Endothelial cell of umbilical vein (primary cell): ENCODE measurements around the gene GMPPB. TPM values are rescaled to one million over a fixed set of nuclear protein-coding genes. Genes with fewer than 3 reads are reported as not detected.

Experiments used
- BruUV-seq: library from RNA; stranded (reverse); fragments of 400-500 nt; replicated peaks from 2 replicates; lab custom pipeline; 2021; lab: Mats Ljungman, UMichigan
- CTCF ChIA-PET: fragments of 300-600, 350-600 bp; sonication (Branson Sonifier 250); formaldehyde crosslinking; loops from one replicate; lab custom pipeline; 2021; ENCODE audit warnings: antibody characterized with exemption, inconsistent platforms; lab: Charles Lee
- POLR2A ChIA-PET: fragments of 300-600, 350-600 bp; sonication (Branson Sonifier 250); formaldehyde crosslinking; loops from one replicate; lab custom pipeline; 2021; ENCODE audit warnings: antibody characterized with exemption, inconsistent platforms; lab: Charles Lee
- DNase-seq: peaks from one replicate; pipeline ENCODE4 v3.0.0-alpha.2; 2011; ENCODE audit warnings: low read depth, low spot score
- FAIRE-seq: peaks from 2 replicates; lab custom pipeline; 2011; peaks lifted over from hg19 to GRCh38; lab: Jason Lieb, UNC
- H2AFZ ChIP-seq: 2 replicates; pipeline ENCODE4 v1.6.0; 2012; ENCODE audit warnings: low read depth, low read length, control low read depth, inconsistent platforms
- H3K27ac ChIP-seq: 2 replicates; pipeline ENCODE4 v1.5.1; 2011; ENCODE audit warnings: low read depth, mild to moderate bottlenecking, control low read depth, low read length, moderate library complexity; ENCODE audit not compliant: insufficient read depth
- H3K27me3 ChIP-seq, 2 experiments: 2 replicates each; pipeline versions ENCODE4 v1.6.0 to v1.6.1; 2011; ENCODE audit warnings: low read length in 2 of 2, mixed read lengths in 1 of 2; ENCODE audit not compliant: control insufficient read depth in 2 of 2, insufficient read depth in 2 of 2
- H3K36me3 ChIP-seq, 2 experiments: 2 replicates in 1 of 2; 3 replicates in 1 of 2; pipeline ENCODE4 v1.5.1; 2011; ENCODE audit warnings: low read length in 2 of 2, mild to moderate bottlenecking in 1 of 2, moderate library complexity in 1 of 2; ENCODE audit not compliant: control insufficient read depth in 2 of 2, insufficient read depth in 2 of 2; ENCODE audit errors: extremely low read depth in 1 of 2
- H3K4me1 ChIP-seq: 3 replicates; pipeline ENCODE4 v1.5.1; 2011; ENCODE audit warnings: mild to moderate bottlenecking, low read length; ENCODE audit not compliant: control insufficient read depth, insufficient read depth; ENCODE audit errors: extremely low read depth
- H3K4me2 ChIP-seq: 2 replicates; pipeline ENCODE4 v1.6.1; 2011; ENCODE audit warnings: low read length, control low read depth, mixed read lengths; ENCODE audit not compliant: insufficient read depth
- H3K4me3 ChIP-seq, 3 experiments: fragments of 200-600 bp in 1 of 3; sonication (generic), shearing (Covaris generic) in 1 of 3; replicated peaks in 1 of 3; 2 replicates each; pipeline ENCODE4 v1.5.1; 2011 to 2016; ENCODE audit warnings: control low read depth in 3 of 3, low read length in 3 of 3, mild to moderate bottlenecking in 2 of 3, inconsistent platforms in 1 of 3, low read depth in 1 of 3, moderate library complexity in 1 of 3; ENCODE audit not compliant: insufficient read depth in 1 of 3
- H3K79me2 ChIP-seq: 2 replicates; pipeline ENCODE4 v1.6.0; 2012; ENCODE audit warnings: low read length, inconsistent platforms; ENCODE audit not compliant: control insufficient read depth, insufficient read depth
- H3K9ac ChIP-seq: replicated peaks from 2 replicates; pipeline ENCODE3; 2011; ENCODE audit warnings: low read length, control low read depth; ENCODE audit not compliant: insufficient read depth; ENCODE audit errors: extremely low read depth
- H3K9me1 ChIP-seq: replicated peaks from 3 replicates; pipeline ENCODE4 v1.6.0; 2011; ENCODE audit warnings: mild to moderate bottlenecking, low read length; ENCODE audit not compliant: control insufficient read depth, insufficient read depth; ENCODE audit errors: extremely low read depth
- H3K9me3 ChIP-seq: replicated peaks from 2 replicates; pipeline ENCODE4 v1.5.1; 2012; ENCODE audit warnings: low read length, inconsistent platforms; ENCODE audit not compliant: control insufficient read depth, insufficient read depth
- H4K20me1 ChIP-seq: replicated peaks from 2 replicates; pipeline ENCODE3; 2011; ENCODE audit warnings: mild to moderate bottlenecking, low read length; ENCODE audit not compliant: control insufficient read depth, insufficient read depth; ENCODE audit errors: extremely low read depth
- FOS ChIP-seq: IDR thresholded peaks from 2 replicates; pipeline ENCODE4 v1.6.1; 2011; ENCODE audit warnings: mild to moderate bottlenecking, low read length, moderate library complexity, borderline replicate concordance; ENCODE audit not compliant: insufficient read depth
- GATA2 ChIP-seq: IDR thresholded peaks from 2 replicates; pipeline ENCODE4 v1.7.0; 2011; ENCODE audit warnings: low read depth, mild to moderate bottlenecking, moderate library complexity, mixed read lengths, low read length; ENCODE audit not compliant: insufficient read length, insufficient read depth
- JUN ChIP-seq: IDR thresholded peaks from 2 replicates; pipeline ENCODE4 v1.6.1; 2011; ENCODE audit warnings: borderline replicate concordance, low read depth; ENCODE audit not compliant: insufficient read length, insufficient read depth
- MYC ChIP-seq: IDR thresholded peaks from one replicate; pipeline ENCODE4 v1.6.1; 2011; ENCODE audit warnings: mild to moderate bottlenecking, low read depth, low read length
- POLR2AphosphoS5 ChIP-seq: IDR thresholded peaks from 2 replicates; pipeline ENCODE4 v1.6.1; 2012; ENCODE audit warnings: low read depth, mild to moderate bottlenecking, control low read depth, low read length, moderate library complexity; ENCODE audit not compliant: insufficient read depth
- dilution Hi-C: fragments of 300-500 bp; cut with MboI; formaldehyde crosslinking; loops from one replicate; pipeline ENCODE4 v1.15.0; 2019; ENCODE audit warnings: low sequenced_read_pairs; ENCODE audit not compliant: extremely low pct_ligation_motif_present
- intact Hi-C: fragments of 100-400 bp; cut with micrococcal nuclease; formaldehyde crosslinking; loops from one replicate; pipeline ENCODE4 v1.10.0; 2022
- polyA plus RNA-seq, 4 experiments: library from polyadenylated mRNA; depleted of rRNA in 3 of 4; stranded (reverse) in 3 of 4; unstranded in 1 of 4; fragments of >200 nt; gene quantifications; 2 replicates each; pipeline versions ENCODE4 v1.2.1 to v1.2.3, GENCODE V29; 2011 to 2012; ENCODE audit warnings: missing spikeins in 1 of 4
- total RNA-seq: library from RNA; stranded (reverse); gene quantifications from 2 replicates; pipeline ENCODE4 v1.2.3, GENCODE V29; 2021
- TF ChIP-seq, protein P1 (sequence below), 2 donors: IDR thresholded peaks; 1 replicate in 1 of 2; 2 replicates in 1 of 2; pipeline ENCODE4 v1.5.1; 2011; ENCODE audit warnings: low read length in 2 of 2, mild to moderate bottlenecking in 2 of 2, moderate library complexity in 2 of 2, control low read depth in 1 of 2, inconsistent platforms in 1 of 2, low read depth in 1 of 2; ENCODE audit not compliant: insufficient read depth in 1 of 2; ENCODE audit errors: extremely low read depth in 1 of 2
- TF ChIP-seq, protein P2 (sequence below): IDR thresholded peaks from 2 replicates; pipeline ENCODE4 v1.6.1; 2011; ENCODE audit not compliant: insufficient read depth, insufficient read length

The GMPPB gene
- total and polyA plus RNA-seq, 2 donors (not counting 3 experiments of a cell fraction or from before 2014, with no cell fraction given) = 52.5 to 62.0 TPM

DNA sequence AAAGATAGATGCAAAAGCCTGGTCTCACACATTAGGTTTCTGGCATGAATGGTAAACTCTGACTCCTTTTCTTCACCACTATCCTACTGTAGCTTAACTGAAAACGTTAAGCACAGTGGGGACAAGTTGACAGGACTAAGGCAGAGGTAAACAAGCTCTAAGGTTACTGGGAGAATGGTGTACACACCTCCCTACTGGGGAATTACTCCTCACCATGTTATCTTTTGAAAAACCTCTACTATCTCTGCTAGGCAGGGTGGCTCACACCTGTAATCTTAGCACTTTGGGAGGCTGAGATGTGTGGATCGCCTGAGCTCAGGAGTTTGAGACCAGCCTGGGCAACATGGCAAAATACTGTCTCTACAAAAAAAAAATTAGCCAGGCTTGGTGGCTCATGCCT lies 33.4 kb upstream of the GMPPB start:
- no peak for DNase-seq
- H3K79me2 ChIP-seq = peaks cover 72% of the 10 kb centered on the region
- TF ChIP-seq JUN (no peak), GATA2 (no peak), FOS (no peak), MYC (no peak), POLR2AphosphoS5 (no peak)
- TF ChIP-seq, protein P1, sequence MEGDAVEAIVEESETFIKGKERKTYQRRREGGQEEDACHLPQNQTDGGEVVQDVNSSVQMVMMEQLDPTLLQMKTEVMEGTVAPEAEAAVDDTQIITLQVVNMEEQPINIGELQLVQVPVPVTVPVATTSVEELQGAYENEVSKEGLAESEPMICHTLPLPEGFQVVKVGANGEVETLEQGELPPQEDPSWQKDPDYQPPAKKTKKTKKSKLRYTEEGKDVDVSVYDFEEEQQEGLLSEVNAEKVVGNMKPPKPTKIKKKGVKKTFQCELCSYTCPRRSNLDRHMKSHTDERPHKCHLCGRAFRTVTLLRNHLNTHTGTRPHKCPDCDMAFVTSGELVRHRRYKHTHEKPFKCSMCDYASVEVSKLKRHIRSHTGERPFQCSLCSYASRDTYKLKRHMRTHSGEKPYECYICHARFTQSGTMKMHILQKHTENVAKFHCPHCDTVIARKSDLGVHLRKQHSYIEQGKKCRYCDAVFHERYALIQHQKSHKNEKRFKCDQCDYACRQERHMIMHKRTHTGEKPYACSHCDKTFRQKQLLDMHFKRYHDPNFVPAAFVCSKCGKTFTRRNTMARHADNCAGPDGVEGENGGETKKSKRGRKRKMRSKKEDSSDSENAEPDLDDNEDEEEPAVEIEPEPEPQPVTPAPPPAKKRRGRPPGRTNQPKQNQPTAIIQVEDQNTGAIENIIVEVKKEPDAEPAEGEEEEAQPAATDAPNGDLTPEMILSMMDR (IDR thresholded peaks at IDR 0.05; ENCODE audit: extremely low read depth in 1 of 2, insufficient read depth in 1 of 2, low read depth in 1 of 2, low read length in 2 of 2) = no peak
- TF ChIP-seq, protein P2, sequence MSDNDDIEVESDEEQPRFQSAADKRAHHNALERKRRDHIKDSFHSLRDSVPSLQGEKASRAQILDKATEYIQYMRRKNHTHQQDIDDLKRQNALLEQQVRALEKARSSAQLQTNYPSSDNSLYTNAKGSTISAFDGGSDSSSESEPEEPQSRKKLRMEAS = no peak
- H3K27me3 ChIP-seq = no peaks in the 10 kb centered on the region
- dilution Hi-C loops (no loop called here), intact Hi-C loops (no loop called here)
- no peaks in the 10 kb centered on the region for H3K36me3 ChIP-seq
- CTCF ChIA-PET = interaction anchor here (1.5 to 1.8 kb wide), 3 partner anchors 9 to 54 kb away, joined by 3 to 9 read pairs (median 9); no protein-coding TSS in a partner anchor
- no TSS peak for BruUV-seq
- no peak overlapping the region for H3K4me3 ChIP-seq
- H3K4me1 ChIP-seq = no peaks in the 10 kb centered on the region
- POLR2A ChIA-PET = no interaction called here
- peaks cover 4% of the 10 kb centered on the region for H4K20me1 ChIP-seq
- no peak overlapping the region for H3K9ac ChIP-seq
- H3K27ac ChIP-seq = no peak overlapping the region
- H3K9me1 ChIP-seq = no peaks in the 10 kb centered on the region
- no peak for FAIRE-seq
- no peaks in the 10 kb centered on the region for H3K9me3 ChIP-seq
- H2AFZ ChIP-seq = no peak overlapping the region
- no peak overlapping the region for H3K4me2 ChIP-seq
